Right hindlimb (tissue), 1 donor: ENCODE measurements around the gene DOK5.
A peak's percentile ranks its signal among the peaks of the same experiment; 100 is the strongest.
"Not testable (repeated sequence)": the region's sequence is repeated elsewhere in the genome, so short reads cannot be mapped to it uniquely, and the experiment has no call there.

Experiments
- DNase-seq: peaks from one replicate; pipeline ENCODE4 v3.0.0-alpha.2; 2018

Gene DOK5

DNA sequence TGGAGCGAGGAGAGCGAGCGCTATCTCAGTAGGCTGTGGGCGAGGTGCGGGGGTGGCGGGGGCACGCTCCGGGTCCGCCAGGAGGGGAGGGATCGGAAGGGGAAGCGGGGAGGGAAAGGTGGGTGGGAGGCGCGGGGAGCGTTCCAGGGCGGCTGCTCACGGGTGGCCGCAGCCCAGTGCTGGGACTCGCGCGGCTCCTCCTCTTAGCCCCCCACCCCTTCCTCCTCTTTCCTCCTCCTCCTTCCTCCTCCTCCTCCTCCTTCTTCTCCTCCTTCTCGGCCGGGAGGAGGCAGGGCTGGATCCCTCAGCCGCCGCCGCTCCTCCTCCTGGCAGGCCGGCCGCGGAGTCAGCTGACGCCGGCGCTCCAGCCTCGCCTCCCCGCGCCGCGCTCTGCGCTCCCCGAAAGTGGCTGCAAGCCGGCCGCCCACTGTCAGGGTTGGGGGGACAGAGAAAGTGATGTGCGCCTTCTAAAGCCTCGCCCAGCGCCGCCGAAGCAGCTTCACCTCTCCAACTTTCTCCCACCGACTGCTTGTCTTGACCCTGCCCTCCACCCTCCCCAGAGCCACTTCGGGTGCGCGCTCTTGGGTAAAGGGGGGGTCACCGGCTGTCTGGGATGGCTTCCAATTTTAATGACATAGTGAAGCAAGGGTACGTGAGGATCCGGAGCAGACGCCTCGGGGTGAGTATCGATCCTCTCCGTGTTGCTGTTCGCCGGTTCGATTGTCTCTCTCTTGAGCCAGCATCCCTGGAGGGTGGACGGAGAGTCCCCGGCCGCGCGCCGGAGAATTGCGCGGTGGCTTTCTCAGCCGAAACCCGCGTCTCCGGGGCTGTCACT, at the start of gene DOK5:
Gene DOK5 (plus strand): TSS at position 260 of the 835 bp plus-strand sequence. CDS start 354 bp downstream, at position 614.
- peak; percentile 86 for DNase-seq

- DNase-seq: no peak
Measured at GRCh38 chr20:54429364-54429763, 46.0 kb upstream of the DOK5 start.

- DNase-seq: no peak
Measured at GRCh38 chr20:54431156-54431944, 44.0 kb upstream of the DOK5 start.

DNA sequence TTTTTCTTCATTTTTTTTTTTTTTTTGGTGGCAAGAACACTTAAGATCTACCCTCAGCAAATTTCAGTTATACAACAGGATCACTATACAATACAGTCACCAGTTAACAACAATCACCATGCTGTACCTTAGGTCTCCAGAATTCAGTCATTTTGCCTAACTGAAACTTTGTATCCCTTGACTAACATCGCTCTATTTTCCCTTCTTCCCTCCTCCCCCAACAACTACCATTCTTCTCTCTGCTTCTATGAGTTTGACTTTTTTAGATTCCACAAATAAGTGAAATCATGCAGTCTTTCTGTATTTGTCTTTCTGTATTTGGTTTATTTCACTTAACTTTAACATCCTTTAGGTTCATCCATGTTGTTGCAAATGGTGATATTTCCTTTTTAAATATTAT, 42.4 kb upstream of the DOK5 start:
- DNase-seq: no peak

DNA sequence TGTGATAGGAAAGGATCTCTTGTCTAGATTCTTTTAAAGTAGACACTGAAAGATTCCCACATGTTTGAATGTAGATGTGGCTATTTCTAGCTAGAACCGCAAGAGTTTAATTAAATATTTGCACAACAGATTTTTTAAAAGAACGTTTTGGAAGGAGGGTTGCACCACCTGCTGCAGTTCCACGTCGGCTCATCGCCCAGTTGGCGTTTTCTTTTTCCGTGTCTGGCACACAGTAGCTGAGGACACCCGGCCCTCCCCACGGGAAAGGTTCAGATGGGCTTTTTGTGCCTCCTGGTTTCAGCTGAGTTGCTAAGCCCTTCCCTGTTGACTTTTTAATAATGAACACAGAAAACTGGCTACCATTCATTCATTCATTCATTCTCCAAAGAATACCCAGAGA, 41.8 kb upstream of the DOK5 start:
- DNase-seq: peak; percentile 62

- DNase-seq: peak; percentile 13
Measured at GRCh38 chr20:54434196-54434595, 41.2 kb upstream of the DOK5 start.

DNA sequence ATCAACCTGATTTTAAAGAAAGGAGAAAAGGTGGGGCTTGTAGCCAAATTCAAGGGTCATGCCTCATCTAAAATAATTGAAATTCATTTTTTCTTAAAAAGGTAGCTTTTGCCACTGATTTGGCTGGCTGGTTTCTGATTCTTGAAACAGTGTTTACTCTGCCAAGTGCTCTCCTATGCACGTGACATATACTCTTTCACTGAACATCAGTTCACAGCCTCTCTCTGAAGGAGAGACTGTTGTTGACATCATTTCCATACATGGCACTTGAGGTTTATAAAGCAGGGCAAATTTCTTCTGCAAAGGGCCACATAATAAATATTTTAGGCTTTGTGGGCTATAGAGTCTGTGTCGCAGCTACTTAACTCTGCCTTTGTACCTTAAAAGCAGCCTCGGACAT, 40.4 kb upstream of the DOK5 start:
- no peak for DNase-seq

DNA sequence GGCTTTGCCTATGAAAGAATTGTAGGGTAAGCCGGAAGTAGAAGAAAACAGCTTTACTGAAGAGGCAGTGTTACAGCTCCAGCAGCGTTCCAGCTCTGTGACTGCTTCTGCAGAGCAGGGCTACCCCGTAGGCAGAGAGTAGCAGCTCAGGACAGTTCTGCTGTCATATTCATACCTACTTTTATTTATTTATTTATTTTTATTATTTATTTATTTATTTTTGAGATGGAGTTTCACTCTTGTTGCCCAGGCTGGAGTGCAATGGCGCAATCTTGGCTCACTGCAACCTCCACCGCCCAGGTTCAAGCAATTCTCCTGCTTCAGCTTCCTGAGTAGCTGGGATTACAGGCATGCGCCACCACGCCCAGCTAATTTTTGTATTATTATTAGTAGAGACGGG, 39.0 kb upstream of the DOK5 start:
- not testable (repeated sequence) for DNase-seq

DNA sequence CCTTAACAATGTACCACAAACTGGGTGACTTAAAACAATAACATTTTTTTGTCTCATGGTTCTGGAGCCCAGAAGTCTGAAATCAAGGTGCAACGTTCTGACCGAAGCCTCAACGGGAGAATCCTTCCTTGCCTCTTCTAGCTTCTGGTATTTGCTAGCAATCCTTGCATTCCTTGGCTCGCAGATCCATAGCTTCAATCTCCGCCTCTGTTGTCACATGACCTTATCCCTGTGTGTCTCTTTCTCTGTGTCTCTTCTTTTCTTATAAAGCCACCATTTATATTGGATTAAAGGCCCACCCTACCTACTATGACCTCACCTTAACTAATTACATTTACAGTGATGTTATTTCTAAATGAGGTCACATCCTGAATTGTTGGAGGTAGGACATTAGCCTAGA, 37.2 kb upstream of the DOK5 start:
- DNase-seq: no peak

DNA sequence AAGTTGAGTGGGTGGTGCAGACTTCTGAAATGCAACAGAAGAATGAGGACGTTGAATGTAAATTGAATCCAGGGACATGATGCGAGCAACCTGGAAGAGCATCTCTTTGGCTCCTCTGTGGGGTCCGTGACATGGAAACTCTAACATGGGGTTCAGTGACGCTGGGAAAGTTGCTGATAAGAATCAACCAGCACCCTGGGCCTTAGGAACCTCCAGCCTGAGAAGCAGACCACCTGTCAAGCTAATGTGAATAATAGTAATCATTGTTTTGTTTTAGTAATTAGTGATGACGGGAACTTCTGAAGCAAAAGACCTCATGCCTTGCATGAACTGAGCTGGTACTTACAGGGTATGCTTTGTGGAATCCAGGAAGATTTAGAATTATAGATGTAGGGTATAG, 25.2 kb upstream of the DOK5 start:
- no peak for DNase-seq

GRCh38 chr20:54451171-54451570, 24.2 kb upstream of the DOK5 start:
- DNase-seq: no peak

GRCh38 chr20:54452277-54452676, 23.1 kb upstream of the DOK5 start:
- DNase-seq: no peak

DNA sequence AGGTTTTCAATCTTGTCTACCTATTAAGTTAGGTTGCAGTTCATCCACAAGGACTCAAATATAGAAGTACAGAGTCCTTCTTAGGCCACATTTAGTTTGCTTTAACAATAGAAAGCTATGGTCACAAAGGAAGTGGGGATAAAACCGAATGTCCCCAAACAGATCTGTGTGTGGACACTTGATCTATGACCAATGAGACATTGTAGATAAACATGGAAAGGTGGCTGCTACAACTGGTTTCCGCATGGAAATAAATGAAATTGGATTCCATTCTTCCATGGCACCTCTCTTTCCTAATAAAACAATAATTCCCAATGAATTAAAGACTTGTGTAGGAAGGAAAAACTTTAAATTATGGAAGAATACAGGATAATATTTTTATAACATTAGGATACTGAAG, 20.4 kb upstream of the DOK5 start:
- DNase-seq: no peak

- no peak for DNase-seq
Measured at GRCh38 chr20:54456423-54456822, 19.0 kb upstream of the DOK5 start.

- DNase-seq: no peak
Measured at GRCh38 chr20:54456961-54457360, 18.4 kb upstream of the DOK5 start.

- no peak for DNase-seq
Measured at GRCh38 chr20:54458219-54458618, 17.2 kb upstream of the DOK5 start.

GRCh38 chr20:54459279-54459678, 16.1 kb upstream of the DOK5 start:
- DNase-seq: no peak

GRCh38 chr20:54464003-54464402, 11.4 kb upstream of the DOK5 start:
- no peak for DNase-seq

- DNase-seq: no peak
Measured at GRCh38 chr20:54466127-54466526, 9.3 kb upstream of the DOK5 start.

- DNase-seq: no peak
Measured at GRCh38 chr20:54467622-54468021, 7.8 kb upstream of the DOK5 start.

- DNase-seq: peak; percentile 52
Measured at GRCh38 chr20:54468082-54468481, 7.3 kb upstream of the DOK5 start.

DNA sequence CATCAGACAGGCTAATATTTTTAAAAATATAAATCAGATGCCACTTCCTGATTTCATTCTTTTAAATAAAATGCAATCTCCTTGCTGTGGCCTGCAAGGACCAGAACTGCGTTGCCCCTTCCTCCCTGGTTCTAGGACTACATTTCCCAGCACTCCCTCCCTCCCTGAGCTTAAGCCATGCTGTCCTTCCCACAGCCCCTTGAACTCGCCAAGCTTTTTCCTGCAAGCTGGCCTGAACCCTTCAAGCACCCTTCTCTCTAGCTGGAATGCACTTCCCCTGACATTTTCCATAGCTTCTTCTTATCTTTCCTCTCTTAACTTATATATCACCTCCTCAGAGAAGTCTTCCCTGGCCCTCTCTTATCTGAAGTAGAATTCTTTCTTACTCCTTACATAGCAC, 6.1 kb upstream of the DOK5 start:
- no peak for DNase-seq

DNA sequence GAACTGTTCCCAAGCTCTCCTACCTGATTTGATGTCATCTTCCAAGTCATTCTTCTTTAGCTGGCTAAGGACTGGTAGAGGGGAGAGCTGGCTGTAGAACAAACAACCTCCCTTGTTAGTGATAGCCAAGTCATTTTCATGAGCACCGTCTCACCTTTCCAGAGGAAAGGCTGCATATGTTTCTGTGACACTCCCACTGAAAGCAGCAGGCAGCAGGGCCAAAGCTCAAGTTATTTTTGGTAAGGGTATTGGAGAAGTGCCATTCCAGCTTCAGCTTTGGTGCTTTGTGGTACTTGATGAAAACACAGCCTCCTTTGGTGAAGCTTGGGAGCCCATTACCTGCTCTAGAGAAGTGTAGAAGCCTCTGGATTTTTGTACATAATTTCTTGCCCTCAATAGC, 5.4 kb upstream of the DOK5 start:
- DNase-seq: no peak

DNA sequence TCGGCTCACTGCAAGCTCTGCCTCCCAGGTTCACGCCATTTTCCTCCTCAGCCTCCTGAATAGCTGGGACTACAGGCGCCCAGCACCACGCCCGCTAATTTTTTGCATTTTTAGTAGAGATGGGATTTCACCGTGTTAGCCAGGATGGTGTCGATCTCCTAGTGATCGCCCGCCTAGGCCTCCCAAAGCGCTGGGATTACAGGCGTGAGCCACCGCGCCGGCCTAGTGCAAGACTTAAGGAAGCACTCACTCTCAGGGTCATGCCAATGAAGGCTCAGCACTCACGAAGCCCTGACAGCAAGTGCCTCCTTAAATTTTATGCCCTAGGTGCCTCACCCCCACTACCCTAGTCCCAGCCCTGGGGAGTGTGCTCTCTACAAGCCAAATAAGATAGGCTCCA, 4.7 kb upstream of the DOK5 start:
- DNase-seq: no peak
